Islet of Langerhans (tissue), 1 donor: ENCODE results near the gene HYAL1.
A peak's percentile ranks its signal among the peaks of the same experiment; 100 is the strongest.
"Not testable (repeated sequence)": the region's sequence is repeated elsewhere in the genome, so short reads cannot be mapped to it uniquely, and the experiment has no call there.

Experiments
- FAIRE-seq: peaks from one replicate; lab custom pipeline; 2011; peaks lifted over from hg19 to GRCh38; lab: Jason Lieb, UNC

The HYAL1 gene

GRCh38 chr3:50294089-50294488 lies 9.3 kb downstream of the HYAL1 start:
- FAIRE-seq, result no peak

GRCh38 chr3:50293079-50293801 lies 10.1 kb downstream of the HYAL1 start:
- no peak for FAIRE-seq

- peak; percentile 84 for FAIRE-seq
Measured at GRCh38 chr3:50292159-50293078, 11.0 kb downstream of the HYAL1 start, which contains the start of gene IFRD2. IFRD2 (minus strand) TSS chr3:50292429; CDS start chr3:50292274, 155 bp downstream.

GRCh38 chr3:50290161-50290641 lies 13.2 kb downstream of the HYAL1 start:
- FAIRE-seq, result no peak

- FAIRE-seq, result no peak
Measured at GRCh38 chr3:50289130-50289529, 14.2 kb downstream of the HYAL1 start.

- FAIRE-seq, result no peak
Measured at GRCh38 chr3:50288387-50289007, 14.9 kb downstream of the HYAL1 start.

GRCh38 chr3:50287262-50287661 lies 16.1 kb downstream of the HYAL1 start:
- FAIRE-seq, result no peak

GRCh38 chr3:50286322-50287227 lies 16.8 kb downstream of the HYAL1 start:
- no peak for FAIRE-seq

GRCh38 chr3:50284121-50284520 lies 19.3 kb downstream of the HYAL1 start:
- FAIRE-seq, result not testable (repeated sequence)

GRCh38 chr3:50279255-50280016 lies 23.9 kb downstream of the HYAL1 start:
- no peak for FAIRE-seq

GRCh38 chr3:50278880-50279224 lies 24.5 kb downstream of the HYAL1 start, which contains the start of gene LSMEM2:
LSMEM2 (plus strand) TSS chr3:50279087; CDS start chr3:50279114, 27 bp downstream.
- no peak for FAIRE-seq

GRCh38 chr3:50278123-50278879 lies 25.1 kb downstream of the HYAL1 start:
- no peak for FAIRE-seq

GRCh38 chr3:50276762-50277101 lies 26.6 kb downstream of the HYAL1 start:
- FAIRE-seq, result no peak

GRCh38 chr3:50275996-50276761 lies 27.2 kb downstream of the HYAL1 start:
- no peak for FAIRE-seq

GRCh38 chr3:50275141-50275995 lies 28.0 kb downstream of the HYAL1 start:
- FAIRE-seq, result no peak

GRCh38 chr3:50274371-50275104 lies 28.8 kb downstream of the HYAL1 start:
- no peak for FAIRE-seq

GRCh38 chr3:50273689-50274065 lies 29.7 kb downstream of the HYAL1 start:
- FAIRE-seq, result no peak
